ENCODE measurements around the gene NDST1. TPM values are rescaled to one million over a fixed set of nuclear protein-coding genes. Genes with fewer than 3 reads are reported as not detected.

NDST1 gene
- total RNA-seq, 6 experiments from 2014 or later = 38.1 to 97.5 (median 76.0) TPM

- WGBS (ENCODE audit: insufficient coverage, low coverage, low lambda C conversion rate, missing lambda C conversion rate) = 12% methylated on average over 3 of the region's 4 CpGs
- Histone ChIP-seq H3K36me3 (peaks cover 0 to 17% (median 5%) of the 10 kb centered on the region in 4 donors), H3K27ac (peak overlapping the region; percentile 40 to 93 (median 57)), H3K4me1 (peaks cover 0 to 98% (median 61%) of the 10 kb centered on the region in 4 donors), H3K4me3 (no peak overlapping the region), H3K9me3 (no peaks in the 10 kb centered on the region), H3K27me3 (no peaks in the 10 kb centered on the region)
- intact Hi-C loops (cut with DNase I) = loop anchor here in 1 of 2 donors (5.0 kb wide), 1 partner anchor 33 kb away; no protein-coding TSS in a partner anchor
- DNase-seq = peak in 1 of 3 donors; percentile 44
- ATAC-seq = no peak
- TF ChIP-seq POLR2A (IDR thresholded peaks at IDR 0.05) (no peak), CTCF (IDR thresholded peaks at IDR 0.05) (no peak)
Measured at GRCh38 chr5:150519978-150520377, 12.0 kb downstream of the NDST1 start.

- WGBS (ENCODE audit: insufficient coverage, low coverage, low lambda C conversion rate, missing lambda C conversion rate) = 35% methylated on average over 10 of the region's 38 CpGs
- Histone ChIP-seq H3K9me3 (no peaks in the 10 kb centered on the region), H3K36me3 (peaks cover 0 to 21% (median 5%) of the 10 kb centered on the region in 4 donors), H3K4me1 (peaks cover 0 to 98% (median 61%) of the 10 kb centered on the region in 4 donors), H3K4me3 (no peak overlapping the region), H3K27ac (peak overlapping the region; percentile 57 to 93 (median 72)), H3K27me3 (no peaks in the 10 kb centered on the region)
- DNase-seq = peak in 1 of 3 donors; percentile 73
- TF ChIP-seq POLR2A (IDR thresholded peaks at IDR 0.05) = no peak
- no peak for TF ChIP-seq CTCF (IDR thresholded peaks at IDR 0.05)
- intact Hi-C loops (cut with DNase I) = loop anchor here in 1 of 2 donors (5.0 kb wide), 1 partner anchor 34 kb away; no protein-coding TSS in a partner anchor
- ATAC-seq = peak in 2 of 4 donors; percentile 1 to 3
Measured at GRCh38 chr5:150520747-150521521, 13.0 kb downstream of the NDST1 start.

GRCh38 chr5:150521522-150521817 lies 13.5 kb downstream of the NDST1 start:
- no peaks in the 10 kb centered on the region for H3K9me3 ChIP-seq

GRCh38 chr5:150521939-150522503 lies 14.1 kb downstream of the NDST1 start:
- 37% methylated on average over 7 of the region's 11 CpGs for WGBS (ENCODE audit: insufficient coverage, low coverage, low lambda C conversion rate, missing lambda C conversion rate)
- Histone ChIP-seq H3K36me3 (peaks cover 0 to 21% (median 5%) of the 10 kb centered on the region in 4 donors), H3K9me3 (no peaks in the 10 kb centered on the region), H3K4me1 (peaks cover 0 to 99% (median 59%) of the 10 kb centered on the region in 4 donors), H3K27ac (peak overlapping the region; percentile 57 to 93 (median 72)), H3K27me3 (no peaks in the 10 kb centered on the region), H3K4me3 (no peak overlapping the region)
- intact Hi-C loops (cut with DNase I) = loop anchor here in 1 of 2 donors (5.0 kb wide), 1 partner anchor 35 kb away; no protein-coding TSS in a partner anchor
- ATAC-seq (no peak), DNase-seq (peak in 1 of 3 donors; percentile 45)
- no peak for TF ChIP-seq CTCF (IDR thresholded peaks at IDR 0.05)
- no peak for TF ChIP-seq POLR2A (IDR thresholded peaks at IDR 0.05)

More at GRCh38 chr5:150521522-150521817, 13.5 kb downstream of the NDST1 start:
- WGBS (ENCODE audit: insufficient coverage, low coverage, low lambda C conversion rate, missing lambda C conversion rate) = 18% methylated on average over 7 of the region's 14 CpGs
- Histone ChIP-seq H3K4me1 (peaks cover 0 to 98% (median 61%) of the 10 kb centered on the region in 4 donors), H3K27ac (peak overlapping the region; percentile 57 to 93 (median 72)), H3K36me3 (peaks cover 0 to 21% (median 5%) of the 10 kb centered on the region in 4 donors), H3K27me3 (no peaks in the 10 kb centered on the region), H3K4me3 (no peak overlapping the region)
- peak in 1 of 3 donors; percentile 57 for DNase-seq
- TF ChIP-seq CTCF (IDR thresholded peaks at IDR 0.05) (no peak), POLR2A (IDR thresholded peaks at IDR 0.05) (no peak)
- no peak for ATAC-seq
- intact Hi-C loops (cut with DNase I) = loop anchor here in 1 of 2 donors (5.0 kb wide), 1 partner anchor 34 kb away; no protein-coding TSS in a partner anchor
